Loucy (cell line): ENCODE results near the gene ITGA11.

Source experiments
- H2AFZ ChIP-seq: fragments of 200-600 bp; sonication (generic); 2 replicates; pipeline ENCODE4 v1.6.0; 2016; ENCODE audit warnings: antibody characterized with exemption, mild to moderate bottlenecking, low read length, moderate library complexity
- H3F3A ChIP-seq: fragments of 200-600 bp; 2 replicates; pipeline ENCODE4 v1.6.0; 2016; ENCODE audit warnings: antibody characterized with exemption, low read depth, mild to moderate bottlenecking
- H3K27me3 ChIP-seq: fragments of 200-600 bp; sonication (generic); 2 replicates; pipeline ENCODE4 v1.6.1; 2014; ENCODE audit warnings: low read length, mild to moderate bottlenecking; ENCODE audit not compliant: insufficient read depth, poor library complexity, severe bottlenecking
- H3K36me3 ChIP-seq: fragments of 200-600 bp; sonication (generic); 2 replicates; pipeline ENCODE4 v1.6.1; 2016; ENCODE audit warnings: low read length; ENCODE audit not compliant: insufficient read depth
- H3K4me1 ChIP-seq: fragments of 200-600 bp; sonication (generic); 2 replicates; pipeline ENCODE4 v1.5.1; 2014; ENCODE audit warnings: low read length, mild to moderate bottlenecking; ENCODE audit not compliant: insufficient read depth, poor library complexity, severe bottlenecking
- H3K4me2 ChIP-seq: fragments of 200-600 bp; sonication (generic); 2 replicates; pipeline ENCODE4 v1.6.0; 2014; ENCODE audit warnings: antibody characterized with exemption, low read length, low read depth, mild to moderate bottlenecking; ENCODE audit not compliant: poor library complexity, severe bottlenecking
- H3K4me3 ChIP-seq: fragments of 200-600 bp; sonication (generic); 2 replicates; pipeline ENCODE4 v1.5.1; 2014; ENCODE audit warnings: low read length, mild to moderate bottlenecking, mixed read lengths; ENCODE audit not compliant: poor library complexity, severe bottlenecking
- H3K79me2 ChIP-seq: fragments of 200-600 bp; sonication (generic); 2 replicates; pipeline ENCODE4 v1.6.1; 2014; ENCODE audit warnings: low read length; ENCODE audit not compliant: insufficient read depth
- H3K9ac ChIP-seq: fragments of 200-600 bp; sonication (generic); 2 replicates; pipeline ENCODE4 v1.6.0; 2014; ENCODE audit warnings: mild to moderate bottlenecking, low read depth, low read length, moderate library complexity; ENCODE audit not compliant: poor library complexity, severe bottlenecking
- H3K9me2 ChIP-seq: fragments of 200-600 bp; sonication (generic); replicated peaks from 2 replicates; pipeline ENCODE4 v1.6.1; 2016; ENCODE audit warnings: low read depth, low read length, mixed read lengths
- H3K9me3 ChIP-seq: fragments of 200-600 bp; sonication (generic); 2 replicates; pipeline ENCODE4 v1.6.1; 2014; ENCODE audit warnings: mild to moderate bottlenecking, antibody characterized with exemption, low read length, low read depth; ENCODE audit not compliant: insufficient read depth
- H4K20me1 ChIP-seq: fragments of 200-600 bp; sonication (generic); 2 replicates; pipeline ENCODE4 v1.6.0; 2014; ENCODE audit warnings: antibody characterized with exemption, low read length, mild to moderate bottlenecking; ENCODE audit not compliant: insufficient read depth, poor library complexity, severe bottlenecking
- CTCF ChIP-seq: fragments of 200-600 bp; sonication (generic); conservative IDR thresholded peaks from 2 replicates; pipeline ENCODE4 v1.5.1; 2014; ENCODE audit warnings: mild to moderate bottlenecking, antibody characterized with exemption, low read length
- EZH2phosphoT487 ChIP-seq: fragments of 200-600 bp; IDR thresholded peaks from 2 replicates; pipeline ENCODE4 v1.6.1; 2018; ENCODE audit warnings: antibody characterized with exemption, mild to moderate bottlenecking, moderate library complexity, borderline replicate concordance

ITGA11 gene

DNA sequence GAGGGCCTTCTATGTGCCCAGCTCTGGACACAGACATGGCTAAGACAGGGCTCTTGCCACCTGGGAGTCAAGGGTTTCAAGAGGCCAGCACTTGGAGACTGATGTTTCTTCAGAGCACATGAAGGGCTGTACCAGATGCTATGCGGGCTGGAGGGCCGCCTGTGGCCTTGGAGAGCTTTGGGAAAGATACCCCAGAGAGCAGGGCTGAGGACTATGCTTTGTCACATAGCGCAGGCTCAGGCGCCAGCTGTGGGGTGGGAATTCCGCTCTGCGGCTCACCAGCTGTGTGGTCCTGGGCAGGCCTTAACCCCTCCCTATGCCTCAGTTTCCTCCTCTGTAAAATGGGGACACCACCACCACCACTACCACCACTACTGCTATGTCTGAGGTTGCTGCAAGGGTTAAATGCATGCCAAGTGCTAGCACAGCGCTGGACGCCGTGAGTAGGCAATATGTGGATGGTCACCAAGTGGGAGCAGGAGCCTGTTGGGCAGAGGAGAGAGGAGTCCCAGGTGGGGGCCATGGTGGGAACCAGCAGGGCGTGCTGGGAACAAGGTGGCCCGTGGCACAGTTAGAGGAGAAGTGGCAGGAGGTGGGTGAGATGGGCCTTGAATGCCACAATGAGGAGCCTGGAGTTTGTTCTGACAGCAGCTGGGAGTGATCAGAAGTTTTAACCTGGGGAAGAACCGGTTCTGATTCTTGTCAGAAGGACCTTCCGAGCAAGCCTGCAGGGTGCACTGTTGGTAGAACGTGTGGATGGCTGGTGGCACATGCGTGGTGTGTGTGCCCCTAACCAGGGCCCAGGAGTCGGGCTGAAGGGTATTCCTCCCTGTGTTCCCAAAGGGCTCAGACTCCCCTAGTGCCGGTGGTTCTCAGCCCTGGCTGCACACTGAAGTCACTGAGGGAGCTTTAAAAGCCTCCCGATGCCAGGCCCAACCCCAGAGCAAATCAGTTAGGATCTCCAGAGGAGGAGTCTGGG lies 112.7 kb downstream of the ITGA11 start:
- H3K4me2 ChIP-seq, result no peak overlapping the region
- no peaks in the 10 kb centered on the region for H3K36me3 ChIP-seq
- H2AFZ ChIP-seq, result no peak overlapping the region
- TF ChIP-seq EZH2phosphoT487, result no peak
- TF ChIP-seq CTCF, result no peak
- no peak overlapping the region for H3K9ac ChIP-seq
- no peaks in the 10 kb centered on the region for H3K9me3 ChIP-seq
- no peak overlapping the region for H3K4me3 ChIP-seq
- peaks cover 23% of the 10 kb centered on the region for H3K4me1 ChIP-seq
- no peaks in the 10 kb centered on the region for H3K79me2 ChIP-seq
- no peaks in the 10 kb centered on the region for H3K27me3 ChIP-seq
- no peaks in the 10 kb centered on the region for H3K9me2 ChIP-seq
- no peaks in the 10 kb centered on the region for H3F3A ChIP-seq
- no peaks in the 10 kb centered on the region for H4K20me1 ChIP-seq

DNA sequence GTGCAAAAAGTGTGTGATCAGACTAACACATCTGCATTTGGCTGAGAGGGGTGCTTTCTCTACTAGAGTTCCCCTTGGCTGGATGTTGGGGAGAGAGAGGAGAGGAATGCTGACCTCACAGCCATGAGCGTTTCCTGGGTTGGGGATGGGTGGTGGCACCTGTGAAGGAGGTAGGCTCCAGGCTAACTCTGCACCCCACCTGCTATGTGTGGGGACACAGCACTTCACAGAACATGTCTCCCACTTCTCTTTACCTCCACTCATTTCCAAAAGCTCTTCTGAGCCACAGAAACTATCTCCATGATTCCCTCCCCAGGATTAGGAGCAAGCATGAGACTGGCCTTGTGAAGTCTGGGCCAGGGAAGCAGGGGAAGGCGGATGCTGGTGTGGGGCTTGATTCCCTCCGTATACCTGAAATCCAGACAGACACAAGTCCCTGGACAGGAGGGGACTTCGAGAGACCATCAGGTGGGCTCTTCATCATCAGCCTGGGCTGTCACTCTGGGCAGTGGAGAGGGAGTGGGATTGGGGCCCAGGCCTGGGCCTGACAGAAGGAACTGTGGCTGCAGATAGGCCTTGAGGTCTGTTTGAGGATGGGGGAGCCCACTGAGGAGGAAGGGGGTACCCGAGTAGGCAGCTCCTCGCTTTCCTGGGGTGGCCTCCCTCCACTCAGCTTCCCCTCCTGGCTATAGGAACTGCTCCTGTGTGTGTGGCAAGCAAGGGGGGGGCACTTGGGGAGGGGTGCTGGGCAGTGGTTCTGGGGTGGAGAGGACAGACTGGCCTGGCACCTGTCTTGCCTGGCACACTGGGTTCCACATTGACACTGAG lies 113.7 kb downstream of the ITGA11 start:
- H3K9me3 ChIP-seq, result no peaks in the 10 kb centered on the region
- peaks cover 18% of the 10 kb centered on the region for H3K4me1 ChIP-seq
- no peak overlapping the region for H3K4me3 ChIP-seq
- H3K9ac ChIP-seq, result no peak overlapping the region
- no peaks in the 10 kb centered on the region for H3F3A ChIP-seq
- no peak overlapping the region for H3K4me2 ChIP-seq
- no peaks in the 10 kb centered on the region for H3K27me3 ChIP-seq
- TF ChIP-seq EZH2phosphoT487, result no peak
- no peak for TF ChIP-seq CTCF
- no peaks in the 10 kb centered on the region for H4K20me1 ChIP-seq
- no peaks in the 10 kb centered on the region for H3K79me2 ChIP-seq
- no peaks in the 10 kb centered on the region for H3K36me3 ChIP-seq
- no peaks in the 10 kb centered on the region for H3K9me2 ChIP-seq
- no peak overlapping the region for H2AFZ ChIP-seq

DNA sequence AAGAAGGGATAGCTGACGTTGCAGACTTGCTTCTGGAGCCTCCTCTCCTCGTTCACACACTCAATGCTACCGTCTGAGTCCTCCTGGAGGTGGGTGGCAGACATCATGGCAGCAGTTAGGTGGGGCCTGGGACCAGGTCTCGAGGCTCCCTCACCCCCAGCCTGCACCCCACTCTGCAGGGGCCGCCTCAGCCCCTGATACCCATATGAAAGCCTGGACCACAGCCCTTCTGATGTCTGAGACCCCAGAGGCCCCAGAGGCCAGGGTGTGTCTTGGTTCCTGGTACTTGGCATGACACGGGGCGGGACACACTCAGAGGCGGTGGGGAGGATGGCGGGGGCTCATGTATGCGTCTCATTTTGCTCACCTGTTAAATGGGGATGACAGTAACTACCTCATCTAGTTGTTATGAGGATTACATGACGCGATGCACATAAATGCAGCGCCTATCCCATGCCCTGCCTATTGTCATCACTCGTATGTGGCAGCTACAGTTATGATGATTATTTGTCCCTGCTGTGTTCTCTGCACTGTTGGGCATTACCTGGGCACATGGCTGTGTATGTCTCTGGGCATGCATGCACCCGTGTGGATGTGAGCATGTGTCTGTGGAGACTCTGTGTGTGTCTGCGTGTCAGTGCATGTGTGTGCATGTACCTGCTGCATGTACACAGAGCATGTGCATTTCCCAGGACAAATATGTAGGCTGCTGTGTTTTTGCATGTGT lies 114.5 kb downstream of the ITGA11 start:
- Histone ChIP-seq H3K4me1 (peaks cover 10% of the 10 kb centered on the region), H3K9me3 (no peaks in the 10 kb centered on the region), H3F3A (no peaks in the 10 kb centered on the region), H4K20me1 (no peaks in the 10 kb centered on the region), H3K4me3 (no peak overlapping the region), H2AFZ (no peak overlapping the region), H3K79me2 (no peaks in the 10 kb centered on the region), H3K9me2 (no peaks in the 10 kb centered on the region), H3K4me2 (no peak overlapping the region), H3K27me3 (no peaks in the 10 kb centered on the region), H3K9ac (no peak overlapping the region), H3K36me3 (no peaks in the 10 kb centered on the region)
- no peak for TF ChIP-seq CTCF
- no peak for TF ChIP-seq EZH2phosphoT487
